Keratinocyte (primary cell): ENCODE results near the gene CSMD2. TPM values are rescaled to one million over a fixed set of nuclear protein-coding genes. Genes with fewer than 3 reads are reported as not detected.

Experiments used
- DNase-seq: peaks from one replicate; pipeline ENCODE4 v3.0.0-alpha.2; 2011; ENCODE audit warnings: low read depth, missing footprints, low spot score
- FAIRE-seq: peaks from 2 replicates; lab custom pipeline; 2011; peaks lifted over from hg19 to GRCh38; lab: Jason Lieb, UNC
- H2AFZ ChIP-seq: 2 replicates; pipeline ENCODE4 v1.6.0; 2012; ENCODE audit warnings: low read length, control low read depth, inconsistent platforms; ENCODE audit not compliant: control insufficient read depth
- H3K27ac ChIP-seq: 2 replicates; pipeline ENCODE4 v1.5.1; 2011; ENCODE audit warnings: low read length; ENCODE audit not compliant: control insufficient read depth, insufficient read depth
- H3K27me3 ChIP-seq: 3 replicates; pipeline ENCODE4 v1.6.0; 2011; ENCODE audit warnings: low read length; ENCODE audit not compliant: control insufficient read depth, insufficient read depth; ENCODE audit errors: extremely low read depth
- H3K36me3 ChIP-seq, 2 experiments: 2 replicates in 1 of 2; 3 replicates in 1 of 2; pipeline ENCODE4 v1.5.1; 2011; ENCODE audit warnings: low read length in 2 of 2, mild to moderate bottlenecking in 1 of 2; ENCODE audit not compliant: control insufficient read depth in 2 of 2, insufficient read depth in 2 of 2; ENCODE audit errors: extremely low read depth in 1 of 2
- H3K4me1 ChIP-seq: 3 replicates; pipeline ENCODE4 v1.5.1; 2011; ENCODE audit warnings: low read length; ENCODE audit not compliant: control insufficient read depth, insufficient read depth; ENCODE audit errors: extremely low read depth
- H3K4me2 ChIP-seq: 3 replicates; pipeline ENCODE4 v1.6.0; 2011; ENCODE audit warnings: low read depth, low read length; ENCODE audit not compliant: control insufficient read depth, insufficient read depth; ENCODE audit errors: extremely low read depth
- H3K4me3 ChIP-seq, 3 experiments: fragments of 200-600 bp in 1 of 3; sonication (generic) in 1 of 3; 2 replicates in 2 of 3; 3 replicates in 1 of 3; pipeline ENCODE4 v1.5.1; 2011 to 2016; ENCODE audit warnings: low read length in 3 of 3, mild to moderate bottlenecking in 3 of 3, control low read depth in 2 of 3, inconsistent platforms in 1 of 3, low read depth in 1 of 3, mixed read lengths in 1 of 3, mixed run types in 1 of 3, moderate library complexity in 1 of 3; ENCODE audit not compliant: control insufficient read depth in 2 of 3, insufficient read depth in 2 of 3; ENCODE audit errors: extremely low read depth in 1 of 3
- H3K79me2 ChIP-seq: 2 replicates; pipeline ENCODE4 v1.6.0; 2012; ENCODE audit warnings: low read length; ENCODE audit not compliant: control insufficient read depth, insufficient read depth
- H3K9ac ChIP-seq: 3 replicates; pipeline ENCODE4 v1.6.0; 2011; ENCODE audit warnings: low read length; ENCODE audit not compliant: control insufficient read depth, insufficient read depth; ENCODE audit errors: extremely low read depth
- H3K9me1 ChIP-seq: 3 replicates; pipeline ENCODE4 v1.6.0; 2011; ENCODE audit warnings: low read length; ENCODE audit not compliant: control insufficient read depth, insufficient read depth; ENCODE audit errors: extremely low read depth
- H3K9me3 ChIP-seq: 2 replicates; pipeline ENCODE4 v1.5.1; 2012; ENCODE audit warnings: low read depth, low read length; ENCODE audit not compliant: control insufficient read depth
- H4K20me1 ChIP-seq: 3 replicates; pipeline ENCODE4 v1.6.0; 2011; ENCODE audit warnings: low read length; ENCODE audit not compliant: control insufficient read depth, insufficient read depth; ENCODE audit errors: extremely low read depth
- CTCF ChIP-seq, 3 experiments: IDR thresholded peaks in 1 of 3; conservative IDR thresholded peaks in 1 of 3; optimal IDR thresholded peaks in 1 of 3; 2 replicates in 2 of 3; 3 replicates in 1 of 3; pipeline versions ENCODE3 to v1.5.1; 2011; ENCODE audit warnings: low read length in 3 of 3, mild to moderate bottlenecking in 3 of 3, moderate library complexity in 2 of 3, control low read depth in 1 of 3, inconsistent platforms in 1 of 3; ENCODE audit not compliant: insufficient read depth in 2 of 3; ENCODE audit errors: extremely low read depth in 1 of 3
- EZH2 ChIP-seq: IDR thresholded peaks from one replicate; pipeline ENCODE4 v1.6.1; 2012; ENCODE audit warnings: inconsistent platforms, mild to moderate bottlenecking, low read length, moderate library complexity
- dilution Hi-C: fragments of 300-500 bp; cut with MboI; formaldehyde crosslinking; loops from one replicate; pipeline ENCODE4 v1.7.0; 2020; ENCODE audit warnings: low sequenced_read_pairs; ENCODE audit not compliant: extremely low pct_ligation_motif_present
- polyA plus RNA-seq, 5 experiments: library from polyadenylated mRNA; depleted of rRNA in 3 of 5; stranded (reverse) in 3 of 5; stranded (forward) in 1 of 5; unstranded in 1 of 5; fragments of >200 nt; gene quantifications; 1 replicate in 1 of 5; 2 replicates in 3 of 5; 3 replicates in 1 of 5; pipeline versions ENCODE4 v1.2.1 to v1.2.3, GENCODE V29; 2011 to 2012; ENCODE audit warnings: missing spikeins in 2 of 5, low read depth in 1 of 5, low replicate concordance in 1 of 5

CSMD2 gene
- polyA plus RNA-seq, 1 donor (not counting 4 experiments of a cell fraction or from before 2014, with no cell fraction given): 2.0 TPM

GRCh38 chr1:34052565-34052964, 112.5 kb downstream of the CSMD2 start:
- no peak for TF ChIP-seq CTCF (optimal IDR thresholded peaks at IDR 0.05 in 1 of 3, IDR thresholded peaks at IDR 0.05 in 1 of 3, conservative IDR thresholded peaks at IDR 0.05 in 1 of 3; ENCODE audit: extremely low read depth in 1 of 3, insufficient read depth in 2 of 3, low read length in 3 of 3)
- no peak for TF ChIP-seq EZH2
- H3K79me2 ChIP-seq: no peaks in the 10 kb centered on the region
- no peaks in the 10 kb centered on the region for H4K20me1 ChIP-seq
- no peaks in the 10 kb centered on the region for H3K4me1 ChIP-seq
- no peaks in the 10 kb centered on the region for H3K9me1 ChIP-seq
- H3K9me3 ChIP-seq: no peaks in the 10 kb centered on the region
- DNase-seq: no peak
- FAIRE-seq: no peak
- H3K4me2 ChIP-seq: no peak overlapping the region
- no peak overlapping the region for H3K9ac ChIP-seq
- no peaks in the 10 kb centered on the region for H3K36me3 ChIP-seq
- H3K27me3 ChIP-seq: no peaks in the 10 kb centered on the region
- H3K4me3 ChIP-seq: no peak overlapping the region
- dilution Hi-C loops: no loop called here
- H2AFZ ChIP-seq: no peak overlapping the region
- H3K27ac ChIP-seq: no peak overlapping the region

- Histone ChIP-seq H2AFZ (no peak overlapping the region), H3K79me2 (no peaks in the 10 kb centered on the region), H3K9me1 (no peaks in the 10 kb centered on the region), H3K36me3 (no peaks in the 10 kb centered on the region), H3K4me2 (no peak overlapping the region), H3K27me3 (no peaks in the 10 kb centered on the region), H3K27ac (no peak overlapping the region), H3K4me3 (no peak overlapping the region), H3K9ac (no peak overlapping the region), H3K4me1 (no peaks in the 10 kb centered on the region), H3K9me3 (no peaks in the 10 kb centered on the region), H4K20me1 (no peaks in the 10 kb centered on the region)
- DNase-seq (no peak), FAIRE-seq (no peak)
- dilution Hi-C loops: no loop called here
- TF ChIP-seq CTCF (optimal IDR thresholded peaks at IDR 0.05 in 1 of 3, IDR thresholded peaks at IDR 0.05 in 1 of 3, conservative IDR thresholded peaks at IDR 0.05 in 1 of 3; ENCODE audit: extremely low read depth in 1 of 3, insufficient read depth in 2 of 3, low read length in 3 of 3): no peak
- TF ChIP-seq EZH2: no peak
These were observed 114.1 kb downstream of the CSMD2 start for GRCh38 chr1:34050709-34051485.
